ENCODE measurements around the gene TCF12.

The TCF12 gene

GRCh38 chr15:56969265-56969895, 50.9 kb downstream of the TCF12 start:
- no peak overlapping the region for H3K27ac ChIP-seq
- H3K4me1 ChIP-seq: peaks cover 12% of the 10 kb centered on the region
- H3K4me3 ChIP-seq (ENCODE audit: low read depth, low read length): no peak overlapping the region

GRCh38 chr15:56971571-56971970, 53.1 kb downstream of the TCF12 start:
- H3K36me3 ChIP-seq (ENCODE audit: control insufficient read depth, insufficient read depth, low read length): no peaks in the 10 kb centered on the region
- H3K27me3 ChIP-seq (ENCODE audit: control insufficient read depth, insufficient read depth, low read length): no peaks in the 10 kb centered on the region

More at GRCh38 chr15:56969265-56969895, 50.9 kb downstream of the TCF12 start:
- H2AFZ ChIP-seq: no peak overlapping the region
- H3K4me2 ChIP-seq (ENCODE audit: low read length): peak overlapping the region; percentile 45
- no peak for TF ChIP-seq CTCF (IDR thresholded peaks at IDR 0.05)
- peaks cover 23% of the 10 kb centered on the region for H3K79me2 ChIP-seq
- no peaks in the 10 kb centered on the region for H3K9me3 ChIP-seq (ENCODE audit: control insufficient read depth, low read length)
- H3K36me3 ChIP-seq (ENCODE audit: control insufficient read depth, insufficient read depth, low read length): no peaks in the 10 kb centered on the region
- no peaks in the 10 kb centered on the region for H3K27me3 ChIP-seq (ENCODE audit: control insufficient read depth, insufficient read depth, low read length)
- H3K9ac ChIP-seq: no peak overlapping the region

GRCh38 chr15:56972016-56972415, 53.6 kb downstream of the TCF12 start:
- no peak overlapping the region for H3K4me3 ChIP-seq (ENCODE audit: low read depth, low read length)
- peaks cover 25% of the 10 kb centered on the region for H3K79me2 ChIP-seq
- no peak overlapping the region for H3K4me2 ChIP-seq (ENCODE audit: low read length)
- no peak overlapping the region for H2AFZ ChIP-seq
- H3K36me3 ChIP-seq (ENCODE audit: control insufficient read depth, insufficient read depth, low read length): no peaks in the 10 kb centered on the region
- no peak overlapping the region for H3K27ac ChIP-seq
- no peak overlapping the region for H3K9ac ChIP-seq
- H3K9me3 ChIP-seq (ENCODE audit: control insufficient read depth, low read length): no peaks in the 10 kb centered on the region
- no peak for TF ChIP-seq CTCF (IDR thresholded peaks at IDR 0.05)
- H3K4me1 ChIP-seq: peaks cover 10% of the 10 kb centered on the region
- H3K27me3 ChIP-seq (ENCODE audit: control insufficient read depth, insufficient read depth, low read length): no peaks in the 10 kb centered on the region

More at GRCh38 chr15:56971571-56971970, 53.1 kb downstream of the TCF12 start:
- H3K9me3 ChIP-seq (ENCODE audit: control insufficient read depth, low read length): no peaks in the 10 kb centered on the region
- H2AFZ ChIP-seq: no peak overlapping the region
- no peak overlapping the region for H3K27ac ChIP-seq
- TF ChIP-seq CTCF (IDR thresholded peaks at IDR 0.05): no peak
- no peak overlapping the region for H3K4me2 ChIP-seq (ENCODE audit: low read length)
- peaks cover 10% of the 10 kb centered on the region for H3K4me1 ChIP-seq
- no peak overlapping the region for H3K4me3 ChIP-seq (ENCODE audit: low read depth, low read length)
- H3K9ac ChIP-seq: no peak overlapping the region
- H3K79me2 ChIP-seq: peaks cover 25% of the 10 kb centered on the region

- Histone ChIP-seq H3K36me3 (ENCODE audit: control insufficient read depth, insufficient read depth, low read length) (no peaks in the 10 kb centered on the region), H3K27ac (no peak overlapping the region), H3K4me1 (peaks cover 10% of the 10 kb centered on the region), H3K27me3 (ENCODE audit: control insufficient read depth, insufficient read depth, low read length) (no peaks in the 10 kb centered on the region), H3K4me2 (ENCODE audit: low read length) (no peak overlapping the region), H3K79me2 (peaks cover 26% of the 10 kb centered on the region), H3K9me3 (ENCODE audit: control insufficient read depth, low read length) (no peaks in the 10 kb centered on the region), H2AFZ (no peak overlapping the region), H3K4me3 (ENCODE audit: low read depth, low read length) (no peak overlapping the region), H3K9ac (no peak overlapping the region)
- no peak for TF ChIP-seq CTCF (IDR thresholded peaks at IDR 0.05)
Measured at GRCh38 chr15:56972426-56972825, 54.0 kb downstream of the TCF12 start.

- Histone ChIP-seq H3K4me3 (ENCODE audit: low read depth, low read length) (no peak overlapping the region), H3K4me2 (ENCODE audit: low read length) (no peak overlapping the region), H3K79me2 (peaks cover 23% of the 10 kb centered on the region), H3K9ac (no peak overlapping the region), H3K9me3 (ENCODE audit: control insufficient read depth, low read length) (no peaks in the 10 kb centered on the region), H3K27ac (no peak overlapping the region), H3K27me3 (ENCODE audit: control insufficient read depth, insufficient read depth, low read length) (no peaks in the 10 kb centered on the region), H2AFZ (no peak overlapping the region), H3K36me3 (ENCODE audit: control insufficient read depth, insufficient read depth, low read length) (no peaks in the 10 kb centered on the region), H3K4me1 (peaks cover 7% of the 10 kb centered on the region)
- TF ChIP-seq CTCF (IDR thresholded peaks at IDR 0.05): no peak
Measured at GRCh38 chr15:56973463-56973862, 55.0 kb downstream of the TCF12 start.
